HL-60 (cell line): ENCODE measurements around the gene NOS1AP.

Experiments used
- DNase-seq, 2 experiments: peaks; one replicate each; pipeline ENCODE4 v3.0.0-alpha.2; 2010 to 2020; ENCODE audit warnings: low read depth in 1 of 2, low spot score in 1 of 2
- H3K27ac ChIP-seq: fragments of 250-450 bp; sonication (Bioruptor Pico); replicated peaks from 2 replicates; pipeline ENCODE4 v1.5.1; 2020; ENCODE audit warnings: mild to moderate bottlenecking, moderate library complexity
- H3K27me3 ChIP-seq: fragments of 250-450 bp; sonication (Bioruptor Pico); 2 replicates; pipeline ENCODE4 v1.5.1; 2021; ENCODE audit warnings: mild to moderate bottlenecking, moderate library complexity; ENCODE audit not compliant: insufficient read depth, poor library complexity, severe bottlenecking
- H3K4me3 ChIP-seq: replicated peaks from 2 replicates; pipeline ENCODE4 v1.5.1; 2011; ENCODE audit warnings: mild to moderate bottlenecking, control low read depth, low read length; ENCODE audit not compliant: insufficient read depth
- GABPA ChIP-seq: IDR thresholded peaks from 2 replicates; pipeline ENCODE4 v1.6.1; 2012; ENCODE audit warnings: low read depth
- POLR2AphosphoS5 ChIP-seq: IDR thresholded peaks from 2 replicates; pipeline ENCODE4 v1.6.1; 2012; ENCODE audit warnings: low read depth
- REST ChIP-seq: IDR thresholded peaks from 2 replicates; pipeline ENCODE4 v1.6.1; 2012; ENCODE audit warnings: low read depth; ENCODE audit not compliant: insufficient replicate concordance
- SPI1 ChIP-seq: IDR thresholded peaks from 2 replicates; pipeline ENCODE4 v1.6.1; 2012; ENCODE audit warnings: low read depth, mild to moderate bottlenecking, borderline replicate concordance
- TF ChIP-seq, protein P1 (sequence below): IDR thresholded peaks from one replicate; pipeline ENCODE4 v1.5.1; 2011; ENCODE audit warnings: low read length, control low read depth, inconsistent platforms; ENCODE audit not compliant: insufficient read depth

The NOS1AP gene

DNA sequence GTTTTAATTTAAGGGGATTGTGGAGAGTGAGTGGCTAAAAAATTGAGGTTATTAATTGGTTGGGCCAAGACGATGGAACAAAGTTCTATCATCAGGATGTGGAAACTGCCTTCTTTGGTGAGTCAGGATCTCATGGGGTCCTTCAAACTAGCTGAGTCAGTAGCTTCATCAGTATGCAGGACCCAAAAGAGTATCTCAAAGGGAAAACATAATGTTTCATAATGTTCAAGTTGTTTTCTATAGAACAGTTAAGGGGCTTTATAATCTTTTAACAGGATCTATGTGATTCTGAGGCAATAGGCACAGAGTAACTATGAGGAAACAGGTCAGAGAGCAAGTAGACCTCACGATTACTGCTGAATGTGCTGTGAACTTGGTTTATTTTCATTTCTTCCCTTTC lies 42.6 kb upstream of the NOS1AP start:
- Histone ChIP-seq H3K27me3 (peaks cover 3% of the 10 kb centered on the region), H3K27ac (no peak overlapping the region), H3K4me3 (no peak overlapping the region)
- DNase-seq, result no peak
- no peak for TF ChIP-seq POLR2AphosphoS5
- TF ChIP-seq, protein P1, sequence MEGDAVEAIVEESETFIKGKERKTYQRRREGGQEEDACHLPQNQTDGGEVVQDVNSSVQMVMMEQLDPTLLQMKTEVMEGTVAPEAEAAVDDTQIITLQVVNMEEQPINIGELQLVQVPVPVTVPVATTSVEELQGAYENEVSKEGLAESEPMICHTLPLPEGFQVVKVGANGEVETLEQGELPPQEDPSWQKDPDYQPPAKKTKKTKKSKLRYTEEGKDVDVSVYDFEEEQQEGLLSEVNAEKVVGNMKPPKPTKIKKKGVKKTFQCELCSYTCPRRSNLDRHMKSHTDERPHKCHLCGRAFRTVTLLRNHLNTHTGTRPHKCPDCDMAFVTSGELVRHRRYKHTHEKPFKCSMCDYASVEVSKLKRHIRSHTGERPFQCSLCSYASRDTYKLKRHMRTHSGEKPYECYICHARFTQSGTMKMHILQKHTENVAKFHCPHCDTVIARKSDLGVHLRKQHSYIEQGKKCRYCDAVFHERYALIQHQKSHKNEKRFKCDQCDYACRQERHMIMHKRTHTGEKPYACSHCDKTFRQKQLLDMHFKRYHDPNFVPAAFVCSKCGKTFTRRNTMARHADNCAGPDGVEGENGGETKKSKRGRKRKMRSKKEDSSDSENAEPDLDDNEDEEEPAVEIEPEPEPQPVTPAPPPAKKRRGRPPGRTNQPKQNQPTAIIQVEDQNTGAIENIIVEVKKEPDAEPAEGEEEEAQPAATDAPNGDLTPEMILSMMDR, result no peak

DNA sequence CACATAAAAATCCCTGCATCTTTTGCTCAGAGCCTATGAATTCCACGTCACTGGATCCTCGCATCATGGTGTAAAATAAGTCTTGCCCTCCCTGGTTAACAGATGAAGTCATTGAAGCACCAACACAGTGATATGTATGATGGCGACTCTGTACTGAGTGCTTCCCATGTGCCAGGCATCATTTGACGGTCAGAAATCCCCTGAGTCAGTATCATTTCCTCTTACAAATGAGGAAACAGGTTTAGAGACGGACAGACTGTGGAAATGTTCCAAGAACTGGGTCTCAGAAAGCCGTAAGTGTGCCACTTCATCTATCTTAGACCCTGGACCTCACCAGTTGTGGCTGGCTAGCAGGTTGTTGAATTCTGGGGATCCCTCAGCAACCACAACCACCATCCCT lies 40.8 kb upstream of the NOS1AP start:
- H3K27me3 ChIP-seq, result peaks cover 3% of the 10 kb centered on the region
- no peak overlapping the region for H3K4me3 ChIP-seq
- no peak overlapping the region for H3K27ac ChIP-seq
- TF ChIP-seq REST, result no peak
- TF ChIP-seq SPI1, result peak; percentile 42; the same call in 1 of the 2 replicates
- DNase-seq, result peak; percentile 22 to 53

- Histone ChIP-seq H3K4me3 (no peak overlapping the region), H3K27me3 (peaks cover 5% of the 10 kb centered on the region), H3K27ac (no peak overlapping the region)
- DNase-seq, result no peak
- TF ChIP-seq, protein P1, result no peak
- no peak for TF ChIP-seq POLR2AphosphoS5
- no peak for TF ChIP-seq SPI1
- TF ChIP-seq GABPA, result no peak
Measured at GRCh38 chr1:162029157-162029556, 40.3 kb upstream of the NOS1AP start.

DNA sequence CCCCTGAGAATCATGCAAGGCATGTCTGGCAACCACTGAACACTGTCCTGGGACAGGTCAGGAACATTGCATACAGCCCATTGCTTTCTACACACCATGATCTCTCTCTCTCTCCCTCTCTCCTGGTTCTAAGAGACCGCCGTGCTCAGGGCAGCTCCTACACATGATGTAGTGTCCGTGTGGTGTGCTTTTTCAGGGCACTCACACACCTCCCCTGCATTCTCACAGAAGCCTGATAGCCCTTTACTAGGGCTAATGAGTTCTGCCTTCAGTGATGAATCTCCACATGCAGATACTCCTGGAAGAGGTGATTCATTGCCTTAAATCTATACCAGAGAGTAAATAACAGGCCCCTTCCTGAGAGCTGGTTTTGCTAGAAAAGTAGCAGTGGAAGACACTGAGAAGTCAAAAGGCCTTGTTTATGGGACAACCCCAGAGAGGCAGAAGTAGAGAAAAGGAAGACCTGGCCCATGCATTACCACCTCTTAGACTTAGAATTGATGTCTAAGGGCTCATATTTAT lies 38.7 kb upstream of the NOS1AP start:
- Histone ChIP-seq H3K4me3 (no peak overlapping the region), H3K27me3 (peaks cover 2% of the 10 kb centered on the region), H3K27ac (no peak overlapping the region)
- no peak for TF ChIP-seq REST
- TF ChIP-seq, protein P1, result no peak
- TF ChIP-seq GABPA, result no peak
- TF ChIP-seq SPI1, result no peak
- no peak for TF ChIP-seq POLR2AphosphoS5
- DNase-seq, result no peak
